Body of pancreas (tissue), 4 donors: ENCODE results near the gene DPH6. TPM values are rescaled to one million over a fixed set of nuclear protein-coding genes. Genes with fewer than 3 reads are reported as not detected.

Source experiments
- ATAC-seq: fragments of 150-250 bp; one replicate; pipeline ENCODE4 v1.9.1; 2016
- DNase-seq, 4 donors: peaks; one replicate each; pipeline ENCODE4 v3.0.0-alpha.2; 2019
- H3K27ac ChIP-seq, 4 donors: fragments of 200-600 bp; sonication (generic); 1 replicate in 3 of 4; 2 replicates in 1 of 4; pipeline versions ENCODE4 v1.5.1 to v1.6.1; 2016 to 2019; ENCODE audit warnings: mild to moderate bottlenecking in 1 of 4, mixed read lengths in 1 of 4, moderate library complexity in 1 of 4
- H3K27me3 ChIP-seq, 2 donors: fragments of 200-600 bp; sonication (generic); one replicate each; pipeline ENCODE4 v1.6.0; 2016; ENCODE audit warnings: mild to moderate bottlenecking in 1 of 2
- H3K36me3 ChIP-seq, 2 donors: fragments of 200-600 bp; sonication (generic); replicated peaks in 1 of 2; 2 replicates each; pipeline ENCODE4 v1.5.1; 2016; ENCODE audit warnings: low read depth in 2 of 2; ENCODE audit not compliant: insufficient read depth in 1 of 2
- H3K4me1 ChIP-seq: fragments of 200-600 bp; sonication (generic); one replicate; pipeline ENCODE4 v1.6.0; 2016
- H3K4me3 ChIP-seq, 2 donors: fragments of 200-600 bp; sonication (generic); 1 replicate in 1 of 2; 2 replicates in 1 of 2; pipeline ENCODE4 v1.5.1; 2016 to 2019
- H3K9me3 ChIP-seq, 3 donors: fragments of 200-600 bp; sonication (generic); 1 replicate in 2 of 3; 2 replicates in 1 of 3; pipeline ENCODE4 v1.5.1; 2016
- POLR2A ChIP-seq, 3 donors: fragments of 450-650 bp; IDR thresholded peaks; one replicate each; pipeline ENCODE4 v1.6.1; 2016; ENCODE audit warnings: antibody characterized with exemption in 3 of 3, mild to moderate bottlenecking in 2 of 3
- whole genome bisulfite sequencing, 2 donors: methylation state at CpG; one replicate each; pipeline ENCODE4 v1.1.5; 2017; 5-methylcytosine and 5-hydroxymethylcytosine counted together
- intact Hi-C: fragments of 100-400 bp; cut with DNase I; formaldehyde crosslinking; loops from one replicate; pipeline ENCODE4 v1.15.1; 2023
- total RNA-seq, 2 donors: library from RNA; depleted of rRNA; stranded (reverse); fragments of >200 nt; gene quantifications; one replicate each; pipeline ENCODE4 v1.1.0, GENCODE V29; 2016
- TF ChIP-seq, protein P1 (sequence below), 7 experiments: fragments of 450-650 bp in 4 of 7; fragments of 200-600 bp in 3 of 7; sonication (generic) in 3 of 7; IDR thresholded peaks; one replicate each; pipeline ENCODE4 v1.5.1; 2016 to 2019; ENCODE audit warnings: antibody characterized with exemption in 7 of 7

DPH6 gene
- total RNA-seq, 2 donors from 2014 or later: 10.9 to 18.9 TPM

- Histone ChIP-seq H3K4me1 (no peaks in the 10 kb centered on the region), H3K27me3 (no peaks in the 10 kb centered on the region), H3K9me3 (no peaks in the 10 kb centered on the region), H3K36me3 (no peaks in the 10 kb centered on the region), H3K27ac (no peak overlapping the region), H3K4me3 (no peak overlapping the region)
- ATAC-seq: no peak
- WGBS, 2 donors: 81 to 88% methylated on average over 3 of the region's 3 CpGs
- TF ChIP-seq, protein P1, sequence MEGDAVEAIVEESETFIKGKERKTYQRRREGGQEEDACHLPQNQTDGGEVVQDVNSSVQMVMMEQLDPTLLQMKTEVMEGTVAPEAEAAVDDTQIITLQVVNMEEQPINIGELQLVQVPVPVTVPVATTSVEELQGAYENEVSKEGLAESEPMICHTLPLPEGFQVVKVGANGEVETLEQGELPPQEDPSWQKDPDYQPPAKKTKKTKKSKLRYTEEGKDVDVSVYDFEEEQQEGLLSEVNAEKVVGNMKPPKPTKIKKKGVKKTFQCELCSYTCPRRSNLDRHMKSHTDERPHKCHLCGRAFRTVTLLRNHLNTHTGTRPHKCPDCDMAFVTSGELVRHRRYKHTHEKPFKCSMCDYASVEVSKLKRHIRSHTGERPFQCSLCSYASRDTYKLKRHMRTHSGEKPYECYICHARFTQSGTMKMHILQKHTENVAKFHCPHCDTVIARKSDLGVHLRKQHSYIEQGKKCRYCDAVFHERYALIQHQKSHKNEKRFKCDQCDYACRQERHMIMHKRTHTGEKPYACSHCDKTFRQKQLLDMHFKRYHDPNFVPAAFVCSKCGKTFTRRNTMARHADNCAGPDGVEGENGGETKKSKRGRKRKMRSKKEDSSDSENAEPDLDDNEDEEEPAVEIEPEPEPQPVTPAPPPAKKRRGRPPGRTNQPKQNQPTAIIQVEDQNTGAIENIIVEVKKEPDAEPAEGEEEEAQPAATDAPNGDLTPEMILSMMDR (IDR thresholded peaks at IDR 0.05): no peak
- no peak for DNase-seq
- intact Hi-C loops: no loop called here
Measured at GRCh38 chr15:35440265-35440664, 105.7 kb downstream of the DPH6 start.

DNA sequence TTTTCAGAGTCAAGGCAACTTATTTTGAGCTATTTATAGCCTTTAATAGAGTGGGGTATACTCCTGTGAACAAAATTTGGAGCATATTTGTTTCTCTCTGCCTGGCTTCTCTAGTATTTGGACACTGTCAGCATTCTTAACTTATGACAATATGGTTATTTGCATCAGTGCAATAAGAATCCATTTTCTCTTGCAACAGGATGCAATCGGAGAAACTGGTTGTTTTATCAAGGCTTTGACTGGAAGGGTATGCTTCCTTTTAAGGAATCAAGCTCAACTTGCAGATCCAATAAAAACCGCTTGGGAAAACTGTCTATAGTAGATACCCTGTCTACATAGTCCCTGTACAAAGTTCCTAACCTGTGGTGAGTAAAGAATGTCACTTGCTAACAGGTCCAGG is 106.7 kb downstream of the DPH6 start:
- ATAC-seq (no peak), DNase-seq (no peak)
- WGBS, 2 donors: 76 to 96% methylated on average over 2 of the region's 2 CpGs
- no peaks in the 10 kb centered on the region for H3K9me3 ChIP-seq
- TF ChIP-seq POLR2A (IDR thresholded peaks at IDR 0.05): no peak
- TF ChIP-seq, protein P1 (IDR thresholded peaks at IDR 0.05): no peak
- H3K27me3 ChIP-seq: no peaks in the 10 kb centered on the region
- no peaks in the 10 kb centered on the region for H3K36me3 ChIP-seq
- intact Hi-C loops: no loop called here
- H3K4me1 ChIP-seq: no peaks in the 10 kb centered on the region
- no peak overlapping the region for H3K4me3 ChIP-seq
- no peak overlapping the region for H3K27ac ChIP-seq

- no peak for DNase-seq
- Histone ChIP-seq H3K27me3 (no peaks in the 10 kb centered on the region), H3K27ac (no peak overlapping the region), H3K4me1 (no peaks in the 10 kb centered on the region), H3K4me3 (no peak overlapping the region), H3K36me3 (no peaks in the 10 kb centered on the region), H3K9me3 (no peaks in the 10 kb centered on the region)
- ATAC-seq: no peak
- 83 to 93% methylated on average over 5 of the region's 5 CpGs for WGBS, 2 donors
- TF ChIP-seq, protein P1 (IDR thresholded peaks at IDR 0.05): no peak
- no peak for TF ChIP-seq POLR2A (IDR thresholded peaks at IDR 0.05)
- intact Hi-C loops: no loop called here
Measured at GRCh38 chr15:35437157-35437556, 108.8 kb downstream of the DPH6 start.

GRCh38 chr15:35436422-35436821 is 109.5 kb downstream of the DPH6 start:
- intact Hi-C loops: no loop called here
- WGBS, 2 donors: 95% methylated on average over 3 to 4 of the region's 4 CpGs
- DNase-seq (no peak), ATAC-seq (no peak)
- H3K27ac ChIP-seq: no peak overlapping the region
- no peak overlapping the region for H3K4me3 ChIP-seq
- TF ChIP-seq, protein P1 (IDR thresholded peaks at IDR 0.05): no peak
- TF ChIP-seq POLR2A (IDR thresholded peaks at IDR 0.05): no peak
- H3K4me1 ChIP-seq: no peaks in the 10 kb centered on the region
- H3K27me3 ChIP-seq: no peaks in the 10 kb centered on the region
- no peaks in the 10 kb centered on the region for H3K9me3 ChIP-seq
- no peaks in the 10 kb centered on the region for H3K36me3 ChIP-seq

DNA sequence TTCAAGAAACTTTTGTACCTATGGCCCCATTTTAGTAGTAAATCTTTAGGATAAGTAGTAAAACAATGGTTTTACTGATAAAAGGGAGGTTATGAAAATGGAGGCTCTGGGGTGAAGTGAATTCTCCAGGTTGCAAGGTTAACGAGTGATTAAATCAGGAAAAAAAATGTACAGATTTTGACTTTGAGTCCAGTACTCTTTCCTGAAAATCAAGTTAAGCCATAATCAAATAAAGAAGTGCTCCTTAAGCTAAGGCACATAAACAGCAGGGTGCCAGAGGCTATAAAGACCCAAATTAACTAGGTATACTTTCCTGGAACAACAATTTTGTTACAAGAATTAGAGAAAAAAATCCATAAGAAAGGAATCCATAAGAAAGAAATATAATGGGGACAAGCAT is 114.7 kb downstream of the DPH6 start:
- H3K27ac ChIP-seq: no peak overlapping the region
- intact Hi-C loops: no loop called here
- H3K36me3 ChIP-seq: no peaks in the 10 kb centered on the region
- no peak overlapping the region for H3K4me3 ChIP-seq
- no peaks in the 10 kb centered on the region for H3K4me1 ChIP-seq
- no peaks in the 10 kb centered on the region for H3K9me3 ChIP-seq
- 86 to 96% methylated on average over 1 of the region's 1 CpG for WGBS, 2 donors
- ATAC-seq: no peak
- H3K27me3 ChIP-seq: no peaks in the 10 kb centered on the region
- no peak for DNase-seq
- no peak for TF ChIP-seq POLR2A (IDR thresholded peaks at IDR 0.05)
- TF ChIP-seq, protein P1 (IDR thresholded peaks at IDR 0.05): no peak
